Measurements from ENCODE around the gene GSAP. TPM values are rescaled to one million over a fixed set of nuclear protein-coding genes. Genes with fewer than 3 reads are reported as not detected.

GSAP gene
- polyA plus RNA-seq, 1 donor from 2014 or later = 0.21 TPM

- H3K27ac ChIP-seq (ENCODE audit: low read length) = no peak overlapping the region
- H3K4me2 ChIP-seq (ENCODE audit: low read length) = no peak overlapping the region
- H2AFZ ChIP-seq (ENCODE audit: low read depth, low read length) = no peak overlapping the region
- H3K9me2 ChIP-seq (ENCODE audit: insufficient read depth, low read length) = no peaks in the 10 kb centered on the region
- H3K9me3 ChIP-seq (ENCODE audit: low read length) = no peaks in the 10 kb centered on the region
- TF ChIP-seq EP300 (conservative IDR thresholded peaks at IDR 0.05; ENCODE audit: poor library complexity, severe bottlenecking) (no peak), EZH2 (IDR thresholded peaks at IDR 0.05; ENCODE audit: borderline replicate concordance, insufficient read depth, low read length, poor library complexity, severe bottlenecking) (no peak), SMC3 (conservative IDR thresholded peaks at IDR 0.05; ENCODE audit: poor library complexity) (no peak), POLR2AphosphoS5 (IDR thresholded peaks at IDR 0.05) (no peak), MXI1 (conservative IDR thresholded peaks at IDR 0.05; ENCODE audit: poor library complexity, severe bottlenecking) (no peak), RAD21 (conservative IDR thresholded peaks at IDR 0.05) (no peak), TAF1 (IDR thresholded peaks at IDR 0.05; ENCODE audit: low read depth) (no peak)
- TF ChIP-seq, protein P1, sequence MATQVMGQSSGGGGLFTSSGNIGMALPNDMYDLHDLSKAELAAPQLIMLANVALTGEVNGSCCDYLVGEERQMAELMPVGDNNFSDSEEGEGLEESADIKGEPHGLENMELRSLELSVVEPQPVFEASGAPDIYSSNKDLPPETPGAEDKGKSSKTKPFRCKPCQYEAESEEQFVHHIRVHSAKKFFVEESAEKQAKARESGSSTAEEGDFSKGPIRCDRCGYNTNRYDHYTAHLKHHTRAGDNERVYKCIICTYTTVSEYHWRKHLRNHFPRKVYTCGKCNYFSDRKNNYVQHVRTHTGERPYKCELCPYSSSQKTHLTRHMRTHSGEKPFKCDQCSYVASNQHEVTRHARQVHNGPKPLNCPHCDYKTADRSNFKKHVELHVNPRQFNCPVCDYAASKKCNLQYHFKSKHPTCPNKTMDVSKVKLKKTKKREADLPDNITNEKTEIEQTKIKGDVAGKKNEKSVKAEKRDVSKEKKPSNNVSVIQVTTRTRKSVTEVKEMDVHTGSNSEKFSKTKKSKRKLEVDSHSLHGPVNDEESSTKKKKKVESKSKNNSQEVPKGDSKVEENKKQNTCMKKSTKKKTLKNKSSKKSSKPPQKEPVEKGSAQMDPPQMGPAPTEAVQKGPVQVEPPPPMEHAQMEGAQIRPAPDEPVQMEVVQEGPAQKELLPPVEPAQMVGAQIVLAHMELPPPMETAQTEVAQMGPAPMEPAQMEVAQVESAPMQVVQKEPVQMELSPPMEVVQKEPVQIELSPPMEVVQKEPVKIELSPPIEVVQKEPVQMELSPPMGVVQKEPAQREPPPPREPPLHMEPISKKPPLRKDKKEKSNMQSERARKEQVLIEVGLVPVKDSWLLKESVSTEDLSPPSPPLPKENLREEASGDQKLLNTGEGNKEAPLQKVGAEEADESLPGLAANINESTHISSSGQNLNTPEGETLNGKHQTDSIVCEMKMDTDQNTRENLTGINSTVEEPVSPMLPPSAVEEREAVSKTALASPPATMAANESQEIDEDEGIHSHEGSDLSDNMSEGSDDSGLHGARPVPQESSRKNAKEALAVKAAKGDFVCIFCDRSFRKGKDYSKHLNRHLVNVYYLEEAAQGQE (IDR thresholded peaks at IDR 0.05; ENCODE audit: borderline replicate concordance) = no peak
- TF ChIP-seq, protein P2, sequence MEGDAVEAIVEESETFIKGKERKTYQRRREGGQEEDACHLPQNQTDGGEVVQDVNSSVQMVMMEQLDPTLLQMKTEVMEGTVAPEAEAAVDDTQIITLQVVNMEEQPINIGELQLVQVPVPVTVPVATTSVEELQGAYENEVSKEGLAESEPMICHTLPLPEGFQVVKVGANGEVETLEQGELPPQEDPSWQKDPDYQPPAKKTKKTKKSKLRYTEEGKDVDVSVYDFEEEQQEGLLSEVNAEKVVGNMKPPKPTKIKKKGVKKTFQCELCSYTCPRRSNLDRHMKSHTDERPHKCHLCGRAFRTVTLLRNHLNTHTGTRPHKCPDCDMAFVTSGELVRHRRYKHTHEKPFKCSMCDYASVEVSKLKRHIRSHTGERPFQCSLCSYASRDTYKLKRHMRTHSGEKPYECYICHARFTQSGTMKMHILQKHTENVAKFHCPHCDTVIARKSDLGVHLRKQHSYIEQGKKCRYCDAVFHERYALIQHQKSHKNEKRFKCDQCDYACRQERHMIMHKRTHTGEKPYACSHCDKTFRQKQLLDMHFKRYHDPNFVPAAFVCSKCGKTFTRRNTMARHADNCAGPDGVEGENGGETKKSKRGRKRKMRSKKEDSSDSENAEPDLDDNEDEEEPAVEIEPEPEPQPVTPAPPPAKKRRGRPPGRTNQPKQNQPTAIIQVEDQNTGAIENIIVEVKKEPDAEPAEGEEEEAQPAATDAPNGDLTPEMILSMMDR (IDR thresholded peaks at IDR 0.05; ENCODE audit: poor library complexity, severe bottlenecking) = no peak
- H3K27me3 ChIP-seq (ENCODE audit: insufficient read depth, low read depth, low read length) = peaks cover 30% of the 10 kb centered on the region
- H3F3A ChIP-seq (ENCODE audit: insufficient read depth, low read length, poor library complexity, severe bottlenecking) = no peaks in the 10 kb centered on the region
- H3K9ac ChIP-seq (ENCODE audit: low read length) = no peak overlapping the region
- H3K36me3 ChIP-seq (ENCODE audit: insufficient read depth, low read length) = no peaks in the 10 kb centered on the region
- H3K4me3 ChIP-seq (ENCODE audit: low read length) = no peak overlapping the region
- H4K20me1 ChIP-seq (ENCODE audit: insufficient read depth) = no peaks in the 10 kb centered on the region
- no peaks in the 10 kb centered on the region for H3K79me2 ChIP-seq (replicated peaks; ENCODE audit: insufficient read depth, low read length)
Observed at GRCh38 chr7:77416621-77417371, 647 bp upstream of the GSAP start.

DNA sequence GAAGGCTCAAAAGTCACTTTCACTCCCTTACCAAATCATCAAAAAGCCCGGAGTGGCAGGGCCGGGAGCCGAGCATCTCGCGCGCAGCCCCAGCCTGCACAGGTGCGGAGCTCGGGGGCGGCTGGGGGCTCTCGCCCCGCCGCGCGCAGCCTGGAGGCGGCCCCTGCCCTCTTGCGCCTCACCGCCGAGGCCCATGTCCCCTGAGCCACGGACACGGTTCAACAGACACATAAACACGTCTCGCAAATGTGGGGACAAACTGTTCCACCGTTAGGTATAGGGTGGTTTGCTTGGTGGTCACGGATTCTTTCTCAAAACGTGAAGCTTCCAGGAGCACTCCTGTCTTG, 700 bp downstream of the GSAP start:
- Histone ChIP-seq H3K79me2 (replicated peaks; ENCODE audit: insufficient read depth, low read length) (no peaks in the 10 kb centered on the region), H3K36me3 (ENCODE audit: insufficient read depth, low read length) (no peaks in the 10 kb centered on the region), H3K4me3 (ENCODE audit: low read length) (peak overlapping the region; percentile 59), H3F3A (ENCODE audit: insufficient read depth, low read length, poor library complexity, severe bottlenecking) (no peaks in the 10 kb centered on the region), H3K27me3 (ENCODE audit: insufficient read depth, low read depth, low read length) (peaks cover 30% of the 10 kb centered on the region), H4K20me1 (ENCODE audit: insufficient read depth) (no peaks in the 10 kb centered on the region), H3K9me3 (ENCODE audit: low read length) (no peaks in the 10 kb centered on the region), H3K4me2 (ENCODE audit: low read length) (no peak overlapping the region), H3K27ac (ENCODE audit: low read length) (no peak overlapping the region), H3K9ac (ENCODE audit: low read length) (no peak overlapping the region), H3K9me2 (ENCODE audit: insufficient read depth, low read length) (no peaks in the 10 kb centered on the region), H2AFZ (ENCODE audit: low read depth, low read length) (no peak overlapping the region)
- TF ChIP-seq POLR2AphosphoS5 (IDR thresholded peaks at IDR 0.05) = no peak
- TF ChIP-seq, protein P1 (IDR thresholded peaks at IDR 0.05; ENCODE audit: borderline replicate concordance) = no peak
- TF ChIP-seq EP300 (conservative IDR thresholded peaks at IDR 0.05; ENCODE audit: poor library complexity, severe bottlenecking) = no peak
- no peak for TF ChIP-seq EZH2 (IDR thresholded peaks at IDR 0.05; ENCODE audit: borderline replicate concordance, insufficient read depth, low read length, poor library complexity, severe bottlenecking)
- TF ChIP-seq TAF1 (IDR thresholded peaks at IDR 0.05; ENCODE audit: low read depth) = no peak
- TF ChIP-seq, protein P2 (IDR thresholded peaks at IDR 0.05; ENCODE audit: poor library complexity, severe bottlenecking) = no peak
- no peak for TF ChIP-seq MXI1 (conservative IDR thresholded peaks at IDR 0.05; ENCODE audit: poor library complexity, severe bottlenecking)
- TF ChIP-seq SMC3 (conservative IDR thresholded peaks at IDR 0.05; ENCODE audit: poor library complexity) = no peak
- no peak for TF ChIP-seq RAD21 (conservative IDR thresholded peaks at IDR 0.05)
